ENCODE data around the gene FLRT2. TPM values are rescaled to one million over a fixed set of nuclear protein-coding genes. Genes with fewer than 3 reads are reported as not detected.

FLRT2 gene, protein sequence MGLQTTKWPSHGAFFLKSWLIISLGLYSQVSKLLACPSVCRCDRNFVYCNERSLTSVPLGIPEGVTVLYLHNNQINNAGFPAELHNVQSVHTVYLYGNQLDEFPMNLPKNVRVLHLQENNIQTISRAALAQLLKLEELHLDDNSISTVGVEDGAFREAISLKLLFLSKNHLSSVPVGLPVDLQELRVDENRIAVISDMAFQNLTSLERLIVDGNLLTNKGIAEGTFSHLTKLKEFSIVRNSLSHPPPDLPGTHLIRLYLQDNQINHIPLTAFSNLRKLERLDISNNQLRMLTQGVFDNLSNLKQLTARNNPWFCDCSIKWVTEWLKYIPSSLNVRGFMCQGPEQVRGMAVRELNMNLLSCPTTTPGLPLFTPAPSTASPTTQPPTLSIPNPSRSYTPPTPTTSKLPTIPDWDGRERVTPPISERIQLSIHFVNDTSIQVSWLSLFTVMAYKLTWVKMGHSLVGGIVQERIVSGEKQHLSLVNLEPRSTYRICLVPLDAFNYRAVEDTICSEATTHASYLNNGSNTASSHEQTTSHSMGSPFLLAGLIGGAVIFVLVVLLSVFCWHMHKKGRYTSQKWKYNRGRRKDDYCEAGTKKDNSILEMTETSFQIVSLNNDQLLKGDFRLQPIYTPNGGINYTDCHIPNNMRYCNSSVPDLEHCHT
- total RNA-seq (not detected), total RNA-seq (0 to 1.2 reads per million in 2 donors)

DNA sequence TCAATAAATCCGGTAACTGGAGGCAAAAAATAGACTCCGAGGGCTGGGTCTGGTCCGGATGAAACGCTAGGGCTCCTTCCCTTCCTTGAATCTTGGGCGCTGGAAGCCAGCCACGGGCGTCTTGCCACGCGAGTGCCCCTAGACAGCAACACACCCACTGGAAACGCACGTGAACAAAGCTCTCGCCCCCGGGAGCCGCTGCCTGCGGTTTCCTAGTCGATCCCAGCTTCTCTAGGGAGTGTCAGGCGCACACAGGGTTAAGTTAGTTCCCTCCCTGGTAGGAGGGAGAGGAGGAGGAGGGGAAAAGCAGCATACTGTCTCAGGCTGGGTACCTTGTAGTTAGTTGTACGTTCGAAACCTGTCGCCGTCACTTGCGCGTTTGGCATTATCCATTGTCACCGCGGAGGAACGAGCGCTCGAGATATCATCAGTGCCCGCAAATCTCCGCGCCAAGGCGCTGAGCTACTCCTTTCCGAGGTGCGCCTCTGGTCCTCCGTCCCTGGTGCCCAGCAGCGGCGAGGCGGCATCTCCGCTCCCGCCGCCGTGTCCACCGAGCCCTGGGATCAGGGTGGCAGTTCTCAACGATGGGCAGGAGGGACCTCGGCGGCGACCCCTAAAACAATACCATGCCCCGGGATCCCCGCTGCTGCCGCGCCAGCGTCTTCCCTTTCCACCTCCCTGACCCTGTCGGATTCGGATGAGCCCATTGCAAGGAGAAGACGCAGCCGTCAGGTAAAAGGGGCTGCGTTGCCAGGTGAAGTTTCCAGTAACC is at the start of gene FLRT2:
FLRT2 (plus strand) TSS at position 342 of the 772 bp plus-strand sequence. CDS start 91,371 bp downstream, outside the sequence.
- no peak for DNase-seq
- peaks cover 71% of the 10 kb centered on the region for H3K27me3 Mint-ChIP-seq
- peaks cover 3% of the 10 kb centered on the region for H3K36me3 Mint-ChIP-seq (ENCODE audit: low read depth)
- H3K27ac Mint-ChIP-seq: no peak within 1 kb of the TSS
- peaks cover 2% of the 10 kb centered on the region for H3K9me3 ChIP-seq (ENCODE audit: control insufficient read depth, low read length, poor library complexity, severe bottlenecking)
- H3K4me1 Mint-ChIP-seq: peaks cover 8% of the 10 kb centered on the region
- H3K4me3 Mint-ChIP-seq: no peak within 1 kb of the TSS
- no peak for ATAC-seq

DNA sequence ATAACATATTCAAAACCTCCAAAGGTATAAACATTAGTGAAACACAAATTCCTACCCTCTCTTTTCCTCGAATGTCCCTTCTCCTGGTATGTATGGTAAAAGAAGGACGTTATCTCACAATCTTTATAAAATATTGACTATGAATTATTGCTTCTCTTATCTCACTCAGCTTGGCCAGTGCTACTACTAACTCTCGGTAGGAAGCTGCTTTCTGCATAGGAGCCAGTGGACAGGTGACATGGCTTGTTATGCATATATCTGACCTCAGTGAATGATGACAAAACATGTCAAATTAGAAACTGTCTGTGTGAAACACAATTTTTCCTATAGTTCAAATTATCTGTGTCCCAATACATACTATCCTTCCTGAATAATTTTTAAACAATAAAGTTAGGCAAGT is 48.5 kb upstream of the FLRT2 start:
- DNase-seq (no peak), ATAC-seq (no peak)
- no peaks in the 10 kb centered on the region for H3K36me3 Mint-ChIP-seq (ENCODE audit: low read depth)
- H3K27ac Mint-ChIP-seq: no peak overlapping the region
- no peak overlapping the region for H3K4me3 Mint-ChIP-seq
- no peaks in the 10 kb centered on the region for H3K9me3 ChIP-seq (ENCODE audit: control insufficient read depth, low read length, poor library complexity, severe bottlenecking)
- H3K4me1 Mint-ChIP-seq: no peaks in the 10 kb centered on the region
- H3K27me3 Mint-ChIP-seq: no peaks in the 10 kb centered on the region

DNA sequence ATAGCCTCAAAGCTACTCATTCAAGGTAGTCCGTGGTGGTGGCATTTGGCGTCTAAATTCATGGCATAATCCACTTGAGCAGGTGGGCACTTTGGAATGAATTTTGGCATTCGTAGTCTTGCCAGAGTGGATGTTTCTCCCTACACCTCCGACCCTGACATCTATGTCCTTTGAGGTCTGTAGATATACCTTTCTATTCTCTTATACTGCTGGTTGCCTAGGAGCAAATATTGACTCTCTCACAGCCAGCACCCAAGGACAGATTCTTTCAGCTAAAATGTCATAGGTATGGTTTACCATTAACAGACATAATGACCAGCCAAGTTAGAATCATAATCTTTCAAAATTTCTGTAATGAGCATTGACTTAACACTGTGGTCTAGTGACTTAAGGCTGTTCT is 47.4 kb upstream of the FLRT2 start:
- no peaks in the 10 kb centered on the region for H3K4me1 Mint-ChIP-seq
- H3K27me3 Mint-ChIP-seq: no peaks in the 10 kb centered on the region
- H3K27ac Mint-ChIP-seq: no peak overlapping the region
- no peak for DNase-seq
- ATAC-seq: no peak
- H3K4me3 Mint-ChIP-seq: no peak overlapping the region
- no peaks in the 10 kb centered on the region for H3K36me3 Mint-ChIP-seq (ENCODE audit: low read depth)
- no peaks in the 10 kb centered on the region for H3K9me3 ChIP-seq (ENCODE audit: control insufficient read depth, low read length, poor library complexity, severe bottlenecking)

DNA sequence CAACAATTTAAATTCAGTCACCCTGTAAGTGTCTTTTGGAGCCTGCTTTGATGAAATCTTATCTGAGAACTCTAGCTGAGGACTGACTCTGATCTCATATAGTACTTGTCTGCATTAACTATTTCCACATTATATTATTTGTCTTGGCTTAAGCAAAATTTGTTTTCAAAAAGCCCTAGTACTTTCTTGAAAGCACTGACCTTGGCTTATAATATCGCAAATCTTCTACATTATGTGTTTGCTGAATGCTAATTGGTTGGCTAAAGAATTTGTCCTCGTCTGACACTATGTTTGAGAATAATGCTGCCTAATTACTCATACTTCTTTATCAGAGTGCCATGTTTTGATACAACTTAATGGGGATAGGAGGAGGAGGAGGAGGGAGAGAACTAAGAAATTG is 46.9 kb upstream of the FLRT2 start:
- Mint-ChIP-seq H3K36me3 (ENCODE audit: low read depth) (no peaks in the 10 kb centered on the region), H3K27me3 (no peaks in the 10 kb centered on the region), H3K4me3 (no peak overlapping the region), H3K4me1 (no peaks in the 10 kb centered on the region), H3K27ac (no peak overlapping the region)
- no peaks in the 10 kb centered on the region for H3K9me3 ChIP-seq (ENCODE audit: control insufficient read depth, low read length, poor library complexity, severe bottlenecking)
- no peak for ATAC-seq
- DNase-seq: no peak

DNA sequence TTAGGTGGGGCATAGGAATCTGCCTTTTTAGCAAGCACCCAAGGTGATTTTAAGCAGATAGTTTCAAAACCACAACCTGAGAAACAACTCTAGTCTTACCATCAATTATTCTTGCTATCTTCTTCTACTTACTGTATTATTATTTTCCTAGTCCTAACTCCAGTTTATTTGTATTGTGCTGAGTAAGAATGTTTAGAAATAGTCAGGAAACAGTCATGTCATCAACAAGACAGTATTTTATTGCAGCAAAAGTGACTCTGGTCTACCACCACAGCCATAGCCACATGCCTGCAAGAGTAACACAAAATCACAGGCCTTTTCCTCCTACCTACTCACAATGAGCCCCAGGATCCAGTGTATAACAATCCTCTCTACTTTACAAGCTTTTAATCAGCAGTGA is 46.3 kb upstream of the FLRT2 start:
- Mint-ChIP-seq H3K4me1 (no peaks in the 10 kb centered on the region), H3K36me3 (ENCODE audit: low read depth) (no peaks in the 10 kb centered on the region), H3K27me3 (no peaks in the 10 kb centered on the region), H3K4me3 (no peak overlapping the region), H3K27ac (no peak overlapping the region)
- no peak for ATAC-seq
- DNase-seq: no peak
- no peaks in the 10 kb centered on the region for H3K9me3 ChIP-seq (ENCODE audit: control insufficient read depth, low read length, poor library complexity, severe bottlenecking)

DNA sequence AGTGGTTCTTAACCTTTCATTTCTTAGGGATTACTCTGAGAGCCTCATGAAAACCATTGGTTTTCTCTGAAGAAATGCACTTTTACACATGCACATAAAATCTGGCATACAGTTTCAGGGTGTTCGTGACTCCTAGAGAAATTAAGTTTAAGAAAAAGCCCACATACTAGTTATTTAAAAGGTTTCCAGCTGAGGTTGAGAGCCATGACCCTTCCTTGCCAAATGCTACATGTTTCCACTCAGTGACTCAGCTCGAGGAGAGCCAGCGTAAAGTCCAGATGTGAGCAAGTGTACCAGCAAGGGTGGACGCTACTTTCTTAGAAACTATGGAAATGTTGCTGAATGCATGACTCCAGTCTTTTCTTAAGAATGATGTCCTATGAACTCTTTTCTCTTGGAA is 42.7 kb upstream of the FLRT2 start:
- no peak for DNase-seq
- H3K4me1 Mint-ChIP-seq: no peaks in the 10 kb centered on the region
- no peaks in the 10 kb centered on the region for H3K9me3 ChIP-seq (ENCODE audit: control insufficient read depth, low read length, poor library complexity, severe bottlenecking)
- peaks cover 2% of the 10 kb centered on the region for H3K36me3 Mint-ChIP-seq (ENCODE audit: low read depth)
- H3K27ac Mint-ChIP-seq: no peak overlapping the region
- no peak overlapping the region for H3K4me3 Mint-ChIP-seq
- no peaks in the 10 kb centered on the region for H3K27me3 Mint-ChIP-seq
- no peak for ATAC-seq

DNA sequence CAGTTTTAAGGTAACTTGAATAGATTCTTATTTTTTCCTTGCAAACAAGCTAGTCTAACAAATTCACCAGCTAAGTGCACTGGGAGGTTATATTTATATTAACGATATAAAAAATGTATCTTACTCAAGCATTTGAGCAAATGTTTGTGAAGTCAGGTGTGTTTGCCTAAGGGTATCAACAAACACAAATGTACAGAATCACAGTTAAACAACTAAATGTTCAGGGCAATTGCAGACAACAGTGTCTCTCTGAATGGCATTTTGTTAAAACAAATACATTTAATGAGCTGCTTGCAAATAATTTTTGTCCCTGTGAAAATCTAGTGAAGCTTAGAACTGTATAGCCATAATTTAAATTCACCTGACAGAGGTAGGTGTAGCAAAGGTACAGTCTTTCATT is 28.2 kb upstream of the FLRT2 start:
- no peak overlapping the region for H3K27ac Mint-ChIP-seq
- H3K27me3 Mint-ChIP-seq: no peaks in the 10 kb centered on the region
- H3K4me1 Mint-ChIP-seq: no peaks in the 10 kb centered on the region
- no peak for DNase-seq
- H3K4me3 Mint-ChIP-seq: no peak overlapping the region
- no peaks in the 10 kb centered on the region for H3K36me3 Mint-ChIP-seq (ENCODE audit: low read depth)
- ATAC-seq: no peak
- H3K9me3 ChIP-seq (ENCODE audit: control insufficient read depth, low read length, poor library complexity, severe bottlenecking): no peaks in the 10 kb centered on the region

DNA sequence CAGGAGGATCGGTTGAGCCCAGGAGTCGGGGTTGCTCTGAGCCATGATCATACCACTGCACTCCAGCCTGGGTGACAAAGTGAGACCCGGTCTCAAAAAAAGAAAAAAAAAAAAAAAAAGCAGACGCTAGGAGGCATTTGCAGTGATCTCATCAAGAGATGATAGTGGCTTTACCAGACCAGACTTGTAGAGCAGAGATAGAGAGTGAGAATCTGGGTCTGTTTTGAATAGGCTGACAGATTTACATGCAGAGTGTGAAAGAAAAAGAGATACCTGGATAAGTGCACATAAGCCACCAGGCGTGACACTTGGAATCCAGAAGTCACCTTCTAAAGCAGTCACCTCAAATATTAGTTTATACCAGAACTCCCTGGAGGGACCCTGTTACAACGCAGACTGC is 21.1 kb upstream of the FLRT2 start:
- no peaks in the 10 kb centered on the region for H3K36me3 Mint-ChIP-seq (ENCODE audit: low read depth)
- H3K27me3 Mint-ChIP-seq: no peaks in the 10 kb centered on the region
- H3K4me1 Mint-ChIP-seq: no peaks in the 10 kb centered on the region
- no peak for ATAC-seq
- no peaks in the 10 kb centered on the region for H3K9me3 ChIP-seq (ENCODE audit: control insufficient read depth, low read length, poor library complexity, severe bottlenecking)
- no peak overlapping the region for H3K4me3 Mint-ChIP-seq
- DNase-seq: no peak
- H3K27ac Mint-ChIP-seq: no peak overlapping the region

DNA sequence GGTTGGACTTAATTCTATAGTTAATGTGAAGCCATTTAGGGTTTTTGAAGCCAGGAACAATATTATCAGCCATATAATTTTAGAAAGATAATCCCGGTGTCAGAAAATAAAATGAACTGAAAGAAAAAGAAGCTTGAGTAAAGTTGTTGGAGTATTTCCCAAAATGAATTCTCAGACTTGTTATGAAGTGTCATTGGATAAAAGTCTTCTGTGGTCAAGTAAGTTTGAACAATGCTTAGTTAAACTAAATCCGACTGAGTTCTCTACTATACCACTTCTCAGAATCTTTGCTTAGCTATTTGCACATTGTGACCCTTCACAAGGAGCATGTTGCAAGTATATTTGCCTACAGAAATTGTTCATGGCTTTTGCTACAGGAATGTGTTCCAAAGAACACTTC is 17.5 kb upstream of the FLRT2 start:
- Mint-ChIP-seq H3K4me1 (no peaks in the 10 kb centered on the region), H3K27ac (no peak overlapping the region), H3K4me3 (no peak overlapping the region), H3K36me3 (ENCODE audit: low read depth) (no peaks in the 10 kb centered on the region), H3K27me3 (no peaks in the 10 kb centered on the region)
- ATAC-seq: no peak
- DNase-seq: no peak
- H3K9me3 ChIP-seq (ENCODE audit: control insufficient read depth, low read length, poor library complexity, severe bottlenecking): no peaks in the 10 kb centered on the region

DNA sequence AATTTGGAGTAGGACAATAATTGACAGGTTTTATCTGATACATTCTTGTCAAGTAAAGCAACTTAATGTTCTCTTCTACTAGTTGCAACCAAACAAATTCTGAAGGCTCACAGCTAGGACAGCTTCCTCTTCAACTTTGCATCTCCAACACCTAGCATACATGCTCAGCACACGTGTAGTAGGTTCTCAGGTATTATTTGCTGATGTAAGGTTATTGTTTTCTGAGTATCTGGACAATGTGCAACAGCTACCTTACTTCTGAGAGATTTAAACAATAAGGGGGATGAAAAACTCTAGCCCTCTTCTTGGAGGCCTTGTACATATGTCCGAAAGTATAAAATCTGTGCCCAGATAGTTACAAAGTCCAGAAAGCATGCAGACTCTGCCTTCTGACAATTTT is 15.5 kb upstream of the FLRT2 start:
- DNase-seq (no peak), ATAC-seq (no peak)
- Mint-ChIP-seq H3K4me1 (no peaks in the 10 kb centered on the region), H3K27me3 (no peaks in the 10 kb centered on the region), H3K27ac (no peak overlapping the region), H3K36me3 (ENCODE audit: low read depth) (no peaks in the 10 kb centered on the region), H3K4me3 (no peak overlapping the region)
- H3K9me3 ChIP-seq (ENCODE audit: control insufficient read depth, low read length, poor library complexity, severe bottlenecking): no peaks in the 10 kb centered on the region

DNA sequence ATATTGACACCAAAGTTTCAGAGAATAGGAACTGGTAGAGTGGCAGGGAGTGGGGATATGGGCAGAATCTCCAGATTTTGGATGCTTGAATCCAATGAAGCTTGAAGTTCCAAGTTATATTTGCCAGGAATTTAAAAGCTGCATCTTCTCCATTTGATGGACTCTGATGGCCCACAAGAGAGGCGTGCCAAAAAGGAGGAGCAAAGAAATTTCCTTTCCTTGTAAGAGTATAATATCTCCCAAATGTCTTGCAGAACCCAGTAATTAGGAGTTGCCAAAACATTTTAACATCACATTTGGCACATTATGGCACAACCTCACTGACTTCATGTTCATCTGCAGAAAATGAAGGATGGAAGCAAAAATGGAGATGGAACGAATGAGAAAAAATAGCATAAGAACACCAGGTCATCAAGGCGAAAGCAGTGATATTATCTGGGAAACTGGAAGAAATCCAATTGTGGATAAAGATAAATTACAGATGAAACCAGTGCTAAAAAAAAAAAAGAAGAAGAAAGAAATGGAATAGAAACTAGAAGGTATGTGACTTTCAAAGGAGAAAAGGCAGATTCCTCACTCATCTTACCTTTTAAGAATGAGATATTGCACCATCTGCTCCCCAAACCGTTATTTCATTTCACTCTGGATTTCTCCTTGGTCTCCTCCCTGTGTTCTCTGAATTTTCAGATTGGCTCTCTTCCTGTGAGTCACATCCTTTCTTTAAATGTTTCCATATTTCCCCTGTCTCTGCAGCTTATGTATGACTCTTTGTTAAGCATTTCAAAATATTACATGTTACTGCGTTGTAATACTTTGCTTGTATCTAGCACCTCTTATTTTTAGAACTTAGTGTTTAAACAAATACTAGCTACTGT is 13.5 kb upstream of the FLRT2 start:
- H3K4me1 Mint-ChIP-seq: no peaks in the 10 kb centered on the region
- H3K36me3 Mint-ChIP-seq (ENCODE audit: low read depth): no peaks in the 10 kb centered on the region
- no peaks in the 10 kb centered on the region for H3K9me3 ChIP-seq (ENCODE audit: control insufficient read depth, low read length, poor library complexity, severe bottlenecking)
- no peak overlapping the region for H3K27ac Mint-ChIP-seq
- no peak for DNase-seq
- no peak overlapping the region for H3K4me3 Mint-ChIP-seq
- H3K27me3 Mint-ChIP-seq: no peaks in the 10 kb centered on the region
- ATAC-seq: no peak

DNA sequence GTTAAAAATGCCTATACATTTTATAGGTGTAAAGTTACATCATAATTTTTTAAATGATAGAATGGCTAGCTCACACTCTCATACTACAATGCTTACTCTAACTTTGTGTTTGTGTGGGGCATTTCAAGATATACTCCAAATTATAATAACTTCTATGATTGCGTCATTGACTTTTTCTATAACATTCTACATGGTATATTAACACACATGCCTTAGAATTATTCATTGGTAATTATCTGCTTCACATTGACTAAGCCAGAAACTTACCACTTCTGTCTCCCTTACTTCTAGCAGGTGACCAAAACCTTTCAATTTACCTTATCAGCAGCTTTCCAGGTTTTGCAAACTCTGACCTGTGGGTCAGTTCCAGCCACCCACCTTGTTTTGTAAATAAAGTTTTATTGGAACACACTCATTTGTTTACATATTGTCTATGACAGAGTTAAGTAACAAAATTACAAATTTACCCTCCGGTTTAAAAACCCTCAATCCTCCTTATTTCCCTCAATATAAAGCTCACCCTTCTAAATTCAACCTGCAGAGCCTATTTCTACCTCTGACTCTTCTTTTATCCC is 12.7 kb upstream of the FLRT2 start:
- H3K36me3 Mint-ChIP-seq (ENCODE audit: low read depth): no peaks in the 10 kb centered on the region
- H3K9me3 ChIP-seq (ENCODE audit: control insufficient read depth, low read length, poor library complexity, severe bottlenecking): no peaks in the 10 kb centered on the region
- no peaks in the 10 kb centered on the region for H3K27me3 Mint-ChIP-seq
- ATAC-seq (no peak), DNase-seq (no peak)
- H3K4me1 Mint-ChIP-seq: no peaks in the 10 kb centered on the region
- H3K4me3 Mint-ChIP-seq: no peak overlapping the region
- H3K27ac Mint-ChIP-seq: no peak overlapping the region

All from T-helper 17 cell (primary cell).